T-helper 1 cell (primary cell): ENCODE data around the gene RDH5.

Experiments
- DNase-seq, 5 donors: peaks; one replicate each; pipeline ENCODE4 v3.0.0-alpha.2; 2012 to 2020

RDH5 gene

GRCh38 chr12:55729819-55730818, 9.9 kb downstream of the RDH5 start:
- DNase-seq: peak in 1 of 5 donors; percentile 47

- no peak for DNase-seq
These were observed 12.1 kb downstream of the RDH5 start for GRCh38 chr12:55732288-55732687.

- DNase-seq: no peak
These were observed 12.9 kb downstream of the RDH5 start for GRCh38 chr12:55733021-55733555.

GRCh38 chr12:55733858-55734257, 13.7 kb downstream of the RDH5 start:
- DNase-seq: no peak

GRCh38 chr12:55734595-55734994, 14.4 kb downstream of the RDH5 start:
- DNase-seq: no peak

GRCh38 chr12:55736076-55736475, 15.9 kb downstream of the RDH5 start:
- DNase-seq: no peak

GRCh38 chr12:55736780-55737580, 16.8 kb downstream of the RDH5 start:
- peak in 1 of 5 donors; percentile 66 for DNase-seq

- no peak for DNase-seq
These were observed 17.5 kb downstream of the RDH5 start for GRCh38 chr12:55737581-55738122.

GRCh38 chr12:55738123-55739024, 18.2 kb downstream of the RDH5 start:
- peak in 4 of 5 donors; percentile 47 to 85 (median 74) for DNase-seq

- no peak for DNase-seq
These were observed 18.8 kb downstream of the RDH5 start for GRCh38 chr12:55739025-55739378.

- no peak for DNase-seq
These were observed 21.9 kb downstream of the RDH5 start for GRCh38 chr12:55741931-55742680.

- DNase-seq: peak; percentile 60 to 71 (median 68)
These were observed 22.7 kb downstream of the RDH5 start, which contains the start of gene GDF11 for GRCh38 chr12:55742719-55743405. GDF11 (plus strand) TSS chr12:55743122; CDS start chr12:55743317, 195 bp downstream.

- DNase-seq: peak in 4 of 5 donors; percentile 33 to 68 (median 38)
These were observed 23.5 kb downstream of the RDH5 start for GRCh38 chr12:55743406-55744339.

- DNase-seq: no peak
These were observed 24.3 kb downstream of the RDH5 start for GRCh38 chr12:55744340-55745030.

GRCh38 chr12:55745361-55746173, 25.4 kb downstream of the RDH5 start:
- no peak for DNase-seq

- DNase-seq: no peak
These were observed 26.1 kb downstream of the RDH5 start for GRCh38 chr12:55746174-55746912.

GRCh38 chr12:55746913-55747231, 26.7 kb downstream of the RDH5 start:
- no peak for DNase-seq
